Caco-2 (cell line): Measurements from ENCODE around the gene AKT3. TPM values are rescaled to one million over a fixed set of nuclear protein-coding genes. Genes with fewer than 3 reads are reported as not detected.

Experiments
- BruUV-seq: library from RNA; stranded (reverse); fragments of 400-500 nt; replicated peaks from 2 replicates; lab custom pipeline; 2021; lab: Mats Ljungman, UMichigan
- CTCF ChIA-PET: fragments of 300-600 bp; sonication (Branson Sonifier 250); formaldehyde crosslinking; loops from one replicate; lab custom pipeline; 2022; ENCODE audit warnings: antibody characterized with exemption; lab: Charles Lee
- POLR2A ChIA-PET: fragments of 300-600 bp; sonication (Branson Sonifier 250); formaldehyde crosslinking; loops from one replicate; lab custom pipeline; 2022; ENCODE audit warnings: antibody characterized with exemption; lab: Charles Lee
- DNase-seq, 2 experiments: peaks; one replicate each; pipeline versions ENCODE4 v3.0.0 to v3.0.0-alpha.2; 2020 to 2022
- H3K27me3 ChIP-seq: replicated peaks from 2 replicates; pipeline ENCODE4 v1.6.0; 2011; ENCODE audit warnings: low read length; ENCODE audit not compliant: control insufficient read depth, insufficient read depth
- H3K36me3 ChIP-seq: 2 replicates; pipeline ENCODE4 v1.5.1; 2011; ENCODE audit warnings: low read length; ENCODE audit not compliant: control insufficient read depth, insufficient read depth
- H3K4me1 ChIP-seq: fragments of 250-450 bp; sonication (Bioruptor Pico); 2 replicates; pipeline ENCODE4 v1.5.1; 2020; ENCODE audit warnings: mild to moderate bottlenecking
- H3K4me3 ChIP-seq: 2 replicates; pipeline ENCODE4 v1.5.1; 2011; ENCODE audit warnings: low read depth, mild to moderate bottlenecking, control low read depth, low read length
- H3K9me3 ChIP-seq: fragments of 250-450 bp; sonication (Bioruptor Pico); 2 replicates; pipeline ENCODE4 v1.5.1; 2020; ENCODE audit warnings: mild to moderate bottlenecking, moderate library complexity
- H3K27ac Mint-ChIP-seq: one replicate; pipeline ENCODE4 v1.8.0; 2022; ENCODE audit warnings: mixed read lengths; ENCODE audit not compliant: unreplicated experiment
- H3K27me3 Mint-ChIP-seq: one replicate; pipeline ENCODE4 v1.8.0; 2022; ENCODE audit warnings: mixed read lengths; ENCODE audit not compliant: insufficient read depth, unreplicated experiment
- H3K36me3 Mint-ChIP-seq: one replicate; pipeline ENCODE4 v1.8.0; 2022; ENCODE audit warnings: mild to moderate bottlenecking, mixed read lengths; ENCODE audit not compliant: insufficient read depth, unreplicated experiment
- H3K4me1 Mint-ChIP-seq: one replicate; pipeline ENCODE4 v1.8.0; 2022; ENCODE audit warnings: low read depth, mixed read lengths; ENCODE audit not compliant: unreplicated experiment
- H3K4me3 Mint-ChIP-seq: one replicate; pipeline ENCODE4 v1.8.0; 2022; ENCODE audit warnings: mild to moderate bottlenecking, moderate library complexity, mixed read lengths; ENCODE audit not compliant: unreplicated experiment
- H3K9me3 Mint-ChIP-seq: one replicate; pipeline ENCODE4 v1.8.0; 2022; ENCODE audit warnings: mixed read lengths; ENCODE audit not compliant: unreplicated experiment
- intact Hi-C: fragments of 100-400 bp; cut with micrococcal nuclease; formaldehyde crosslinking; loops from one replicate; pipeline ENCODE4 v1.10.0; 2022; ENCODE audit not compliant: unreplicated experiment
- total RNA-seq: library from RNA; stranded (reverse); gene quantifications from 2 replicates; pipeline ENCODE4 v1.2.3, GENCODE V29; 2022
- TF ChIP-seq, protein P1 (sequence below), 2 experiments: fragments of 200-600 bp in 1 of 2; IDR thresholded peaks; 1 replicate in 1 of 2; 2 replicates in 1 of 2; pipeline versions ENCODE4 v1.5.1 to v1.8.0; 2011 to 2022; ENCODE audit warnings: antibody characterized with exemption in 1 of 2, control low read depth in 1 of 2, inconsistent platforms in 1 of 2, low read depth in 1 of 2, low read length in 1 of 2, mild to moderate bottlenecking in 1 of 2, moderate library complexity in 1 of 2; ENCODE audit not compliant: insufficient read depth in 1 of 2, severe bottlenecking in 1 of 2, unreplicated experiment in 1 of 2

The AKT3 gene
- total RNA-seq, 1 experiment from 2014 or later: 3.7 TPM

DNA sequence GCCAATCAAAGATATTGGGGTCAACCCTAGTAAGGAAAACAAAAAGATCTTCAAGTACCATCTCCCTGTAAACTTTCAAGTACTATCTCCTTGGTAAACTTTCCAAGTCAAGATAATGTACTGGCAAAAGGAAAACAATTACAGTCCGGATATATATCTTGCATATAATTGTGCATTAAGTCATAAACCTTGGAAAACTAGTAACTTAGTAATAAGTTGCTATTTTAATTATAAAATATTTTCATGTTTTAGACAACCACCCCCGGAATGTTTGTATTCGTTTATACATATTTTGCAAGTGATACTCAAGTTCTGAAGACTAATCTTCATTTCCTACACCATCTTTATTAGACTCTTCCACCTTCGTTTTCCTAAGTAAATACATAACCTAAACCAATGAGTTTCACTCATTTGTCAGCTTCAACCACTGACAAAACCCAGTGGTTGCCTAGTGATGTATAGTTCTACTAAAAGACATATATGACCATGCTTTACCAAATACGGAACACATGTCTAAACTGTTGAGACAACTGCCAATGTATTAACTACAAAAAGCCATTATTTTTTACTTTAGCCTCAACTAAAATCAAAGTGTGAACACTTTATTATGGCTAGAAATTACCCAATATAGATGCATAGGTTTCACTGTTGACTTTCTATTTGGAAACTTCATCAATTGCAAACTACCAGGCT, 1.7 kb downstream of the AKT3 start:
- H3K9me3 Mint-ChIP-seq: no peaks in the 10 kb centered on the region
- H3K4me3 Mint-ChIP-seq: no peak overlapping the region
- Histone ChIP-seq H3K9me3 (no peaks in the 10 kb centered on the region), H3K4me1 (0 out of 2 replicates have a peak, but pooled peaks cover 10% of the 10 kb centered on the region), H3K36me3 (no peaks in the 10 kb centered on the region), H3K27me3 (peaks cover 2% of the 10 kb centered on the region; the same call in 1 of the 2 replicates), H3K4me3 (no peak overlapping the region)
- ChIA-PET POLR2A (no interaction called here), CTCF (no interaction called here)
- no peaks in the 10 kb centered on the region for H3K4me1 Mint-ChIP-seq
- BruUV-seq: no TSS peak
- TF ChIP-seq, protein P1, sequence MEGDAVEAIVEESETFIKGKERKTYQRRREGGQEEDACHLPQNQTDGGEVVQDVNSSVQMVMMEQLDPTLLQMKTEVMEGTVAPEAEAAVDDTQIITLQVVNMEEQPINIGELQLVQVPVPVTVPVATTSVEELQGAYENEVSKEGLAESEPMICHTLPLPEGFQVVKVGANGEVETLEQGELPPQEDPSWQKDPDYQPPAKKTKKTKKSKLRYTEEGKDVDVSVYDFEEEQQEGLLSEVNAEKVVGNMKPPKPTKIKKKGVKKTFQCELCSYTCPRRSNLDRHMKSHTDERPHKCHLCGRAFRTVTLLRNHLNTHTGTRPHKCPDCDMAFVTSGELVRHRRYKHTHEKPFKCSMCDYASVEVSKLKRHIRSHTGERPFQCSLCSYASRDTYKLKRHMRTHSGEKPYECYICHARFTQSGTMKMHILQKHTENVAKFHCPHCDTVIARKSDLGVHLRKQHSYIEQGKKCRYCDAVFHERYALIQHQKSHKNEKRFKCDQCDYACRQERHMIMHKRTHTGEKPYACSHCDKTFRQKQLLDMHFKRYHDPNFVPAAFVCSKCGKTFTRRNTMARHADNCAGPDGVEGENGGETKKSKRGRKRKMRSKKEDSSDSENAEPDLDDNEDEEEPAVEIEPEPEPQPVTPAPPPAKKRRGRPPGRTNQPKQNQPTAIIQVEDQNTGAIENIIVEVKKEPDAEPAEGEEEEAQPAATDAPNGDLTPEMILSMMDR (IDR thresholded peaks at IDR 0.05; ENCODE audit: insufficient read depth in 1 of 2, low read depth in 1 of 2, low read length in 1 of 2, severe bottlenecking in 1 of 2, unreplicated experiment in 1 of 2): no peak
- H3K27ac Mint-ChIP-seq: no peak overlapping the region
- peaks cover 4% of the 10 kb centered on the region for H3K36me3 Mint-ChIP-seq
- no peak for DNase-seq
- intact Hi-C loops: no loop called here
- peaks cover 3% of the 10 kb centered on the region for H3K27me3 Mint-ChIP-seq

DNA sequence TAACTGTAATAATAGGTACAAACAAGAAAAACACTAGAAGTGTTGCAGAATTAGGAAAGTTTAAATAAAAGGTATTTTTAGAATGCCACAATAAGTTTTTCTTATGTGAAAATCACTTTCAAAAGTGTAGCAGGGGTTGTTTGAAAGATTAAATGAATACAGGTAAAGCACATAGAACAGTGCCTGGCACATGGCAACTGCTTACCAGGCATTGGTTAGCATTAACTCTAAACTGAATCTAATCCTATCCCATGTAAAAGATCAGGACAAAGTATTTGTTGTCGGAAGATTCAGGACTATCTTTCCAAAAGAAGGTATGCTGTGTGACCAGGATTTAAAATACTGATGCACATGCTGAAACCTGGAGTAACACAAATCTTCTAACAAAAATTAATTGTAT, 3.3 kb downstream of the AKT3 start:
- peaks cover 4% of the 10 kb centered on the region for H3K36me3 Mint-ChIP-seq
- no peak overlapping the region for H3K27ac Mint-ChIP-seq
- Histone ChIP-seq H3K4me1 (0 out of 2 replicates have a peak, but pooled peaks cover 9% of the 10 kb centered on the region), H3K4me3 (no peak overlapping the region), H3K9me3 (no peaks in the 10 kb centered on the region), H3K36me3 (no peaks in the 10 kb centered on the region), H3K27me3 (peaks cover 2% of the 10 kb centered on the region; the same call in 1 of the 2 replicates)
- H3K4me3 Mint-ChIP-seq: no peak overlapping the region
- ChIA-PET POLR2A (no interaction called here), CTCF (no interaction called here)
- H3K4me1 Mint-ChIP-seq: no peaks in the 10 kb centered on the region
- no peak for DNase-seq
- no TSS peak for BruUV-seq
- H3K9me3 Mint-ChIP-seq: no peaks in the 10 kb centered on the region
- TF ChIP-seq, protein P1 (IDR thresholded peaks at IDR 0.05; ENCODE audit: insufficient read depth in 1 of 2, low read depth in 1 of 2, low read length in 1 of 2, severe bottlenecking in 1 of 2, unreplicated experiment in 1 of 2): no peak
- intact Hi-C loops: no loop called here
- H3K27me3 Mint-ChIP-seq: peaks cover 3% of the 10 kb centered on the region

DNA sequence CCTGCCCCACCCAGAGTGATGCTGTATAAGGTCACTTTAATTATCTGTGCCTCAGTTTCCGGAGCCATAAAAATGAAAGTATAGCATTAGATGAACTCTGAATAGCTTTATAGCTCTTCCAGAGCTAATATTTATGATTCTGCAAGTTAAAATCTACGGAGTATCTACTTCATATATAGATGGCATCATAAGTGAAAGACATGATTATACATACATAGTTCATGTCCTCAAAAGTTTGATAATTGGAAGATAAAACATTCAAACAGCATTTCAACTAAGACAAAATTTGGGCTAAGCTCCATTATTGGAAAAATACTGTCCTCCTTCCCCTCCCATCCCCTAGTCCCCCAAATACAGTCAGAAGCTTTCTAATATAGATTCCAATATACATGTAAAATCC, 4.2 kb downstream of the AKT3 start:
- 0 out of 2 replicates have a peak, but pooled peaks cover 3% of the 10 kb centered on the region for H3K4me1 ChIP-seq
- H3K4me3 ChIP-seq: no peak overlapping the region
- intact Hi-C loops: no loop called here
- H3K9me3 Mint-ChIP-seq: no peaks in the 10 kb centered on the region
- H3K27ac Mint-ChIP-seq: no peak overlapping the region
- BruUV-seq: no TSS peak
- no peaks in the 10 kb centered on the region for H3K4me1 Mint-ChIP-seq
- H3K27me3 Mint-ChIP-seq: peaks cover 3% of the 10 kb centered on the region
- H3K9me3 ChIP-seq: no peaks in the 10 kb centered on the region
- CTCF ChIA-PET: no interaction called here
- TF ChIP-seq, protein P1 (IDR thresholded peaks at IDR 0.05; ENCODE audit: insufficient read depth in 1 of 2, low read depth in 1 of 2, low read length in 1 of 2, severe bottlenecking in 1 of 2, unreplicated experiment in 1 of 2): no peak
- peaks cover 2% of the 10 kb centered on the region; the same call in 1 of the 2 replicates for H3K27me3 ChIP-seq
- DNase-seq: no peak
- H3K36me3 Mint-ChIP-seq: peaks cover 4% of the 10 kb centered on the region
- no peaks in the 10 kb centered on the region for H3K36me3 ChIP-seq
- no peak overlapping the region for H3K4me3 Mint-ChIP-seq
- POLR2A ChIA-PET: no interaction called here
